ENCODE data around the gene KRIT1. TPM values are rescaled to one million over a fixed set of nuclear protein-coding genes. Genes with fewer than 3 reads are reported as not detected.

Gene KRIT1
- polyA plus RNA-seq, 1 donor from 2014 or later, result 39.6 TPM

DNA sequence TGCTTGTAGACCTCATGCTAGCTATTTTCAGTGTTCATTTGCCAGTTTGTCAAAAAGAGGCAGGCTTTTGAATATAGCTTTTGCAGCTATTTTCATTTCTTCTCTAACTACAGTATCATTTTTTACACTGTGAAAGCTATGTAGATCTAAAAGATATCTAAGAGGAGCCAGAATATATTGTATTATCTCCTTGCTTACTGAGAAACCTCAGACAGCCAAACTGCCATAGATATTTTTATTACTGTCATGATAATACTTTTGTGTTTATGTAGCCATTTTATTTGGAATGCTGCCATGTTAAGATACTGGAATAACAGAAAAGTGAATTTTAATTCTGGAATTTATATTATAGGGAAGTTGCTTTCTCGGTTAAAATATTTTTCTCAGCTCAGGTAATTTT, 37.2 kb upstream of the KRIT1 start:
- H3K4me3 ChIP-seq (ENCODE audit: low read length), result no peak overlapping the region
- no peaks in the 10 kb centered on the region for H3K9me2 ChIP-seq (ENCODE audit: insufficient read depth, low read length)
- no peaks in the 10 kb centered on the region for H3F3A ChIP-seq (ENCODE audit: insufficient read depth, low read length, poor library complexity, severe bottlenecking)
- no peaks in the 10 kb centered on the region for H4K20me1 ChIP-seq (ENCODE audit: insufficient read depth)
- peaks cover 22% of the 10 kb centered on the region for H3K79me2 ChIP-seq (replicated peaks; ENCODE audit: insufficient read depth, low read length)
- no peak overlapping the region for H2AFZ ChIP-seq (ENCODE audit: low read depth, low read length)
- no peak overlapping the region for H3K27ac ChIP-seq (ENCODE audit: low read length)
- no peak overlapping the region for H3K4me2 ChIP-seq (ENCODE audit: low read length)
- TF ChIP-seq MXI1 (conservative IDR thresholded peaks at IDR 0.05; ENCODE audit: poor library complexity, severe bottlenecking) (no peak), POLR2AphosphoS5 (IDR thresholded peaks at IDR 0.05) (no peak), EP300 (conservative IDR thresholded peaks at IDR 0.05; ENCODE audit: poor library complexity, severe bottlenecking) (no peak), RAD21 (conservative IDR thresholded peaks at IDR 0.05) (no peak)
- H3K27me3 ChIP-seq (ENCODE audit: insufficient read depth, low read depth, low read length), result no peaks in the 10 kb centered on the region
- peaks cover 5% of the 10 kb centered on the region for H3K9me3 ChIP-seq (ENCODE audit: low read length)
- H3K9ac ChIP-seq (ENCODE audit: low read length), result no peak overlapping the region
- peaks cover 5% of the 10 kb centered on the region for H3K36me3 ChIP-seq (ENCODE audit: insufficient read depth, low read length)

- Histone ChIP-seq H3K27ac (ENCODE audit: low read length) (no peak overlapping the region), H3K79me2 (replicated peaks; ENCODE audit: insufficient read depth, low read length) (peaks cover 22% of the 10 kb centered on the region), H3K4me2 (ENCODE audit: low read length) (no peak overlapping the region), H3K36me3 (ENCODE audit: insufficient read depth, low read length) (peaks cover 5% of the 10 kb centered on the region), H3F3A (ENCODE audit: insufficient read depth, low read length, poor library complexity, severe bottlenecking) (no peaks in the 10 kb centered on the region), H3K9me2 (ENCODE audit: insufficient read depth, low read length) (no peaks in the 10 kb centered on the region), H2AFZ (ENCODE audit: low read depth, low read length) (no peak overlapping the region), H3K9me3 (ENCODE audit: low read length) (peaks cover 5% of the 10 kb centered on the region), H3K9ac (ENCODE audit: low read length) (no peak overlapping the region), H3K27me3 (ENCODE audit: insufficient read depth, low read depth, low read length) (no peaks in the 10 kb centered on the region), H3K4me3 (ENCODE audit: low read length) (no peak overlapping the region), H4K20me1 (ENCODE audit: insufficient read depth) (no peaks in the 10 kb centered on the region)
- TF ChIP-seq POLR2AphosphoS5 (IDR thresholded peaks at IDR 0.05), result no peak
- no peak for TF ChIP-seq EZH2 (IDR thresholded peaks at IDR 0.05; ENCODE audit: borderline replicate concordance, insufficient read depth, low read length, poor library complexity, severe bottlenecking)
- TF ChIP-seq RAD21 (conservative IDR thresholded peaks at IDR 0.05), result no peak
- no peak for TF ChIP-seq MXI1 (conservative IDR thresholded peaks at IDR 0.05; ENCODE audit: poor library complexity, severe bottlenecking)
- TF ChIP-seq, protein P1, sequence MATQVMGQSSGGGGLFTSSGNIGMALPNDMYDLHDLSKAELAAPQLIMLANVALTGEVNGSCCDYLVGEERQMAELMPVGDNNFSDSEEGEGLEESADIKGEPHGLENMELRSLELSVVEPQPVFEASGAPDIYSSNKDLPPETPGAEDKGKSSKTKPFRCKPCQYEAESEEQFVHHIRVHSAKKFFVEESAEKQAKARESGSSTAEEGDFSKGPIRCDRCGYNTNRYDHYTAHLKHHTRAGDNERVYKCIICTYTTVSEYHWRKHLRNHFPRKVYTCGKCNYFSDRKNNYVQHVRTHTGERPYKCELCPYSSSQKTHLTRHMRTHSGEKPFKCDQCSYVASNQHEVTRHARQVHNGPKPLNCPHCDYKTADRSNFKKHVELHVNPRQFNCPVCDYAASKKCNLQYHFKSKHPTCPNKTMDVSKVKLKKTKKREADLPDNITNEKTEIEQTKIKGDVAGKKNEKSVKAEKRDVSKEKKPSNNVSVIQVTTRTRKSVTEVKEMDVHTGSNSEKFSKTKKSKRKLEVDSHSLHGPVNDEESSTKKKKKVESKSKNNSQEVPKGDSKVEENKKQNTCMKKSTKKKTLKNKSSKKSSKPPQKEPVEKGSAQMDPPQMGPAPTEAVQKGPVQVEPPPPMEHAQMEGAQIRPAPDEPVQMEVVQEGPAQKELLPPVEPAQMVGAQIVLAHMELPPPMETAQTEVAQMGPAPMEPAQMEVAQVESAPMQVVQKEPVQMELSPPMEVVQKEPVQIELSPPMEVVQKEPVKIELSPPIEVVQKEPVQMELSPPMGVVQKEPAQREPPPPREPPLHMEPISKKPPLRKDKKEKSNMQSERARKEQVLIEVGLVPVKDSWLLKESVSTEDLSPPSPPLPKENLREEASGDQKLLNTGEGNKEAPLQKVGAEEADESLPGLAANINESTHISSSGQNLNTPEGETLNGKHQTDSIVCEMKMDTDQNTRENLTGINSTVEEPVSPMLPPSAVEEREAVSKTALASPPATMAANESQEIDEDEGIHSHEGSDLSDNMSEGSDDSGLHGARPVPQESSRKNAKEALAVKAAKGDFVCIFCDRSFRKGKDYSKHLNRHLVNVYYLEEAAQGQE (IDR thresholded peaks at IDR 0.05; ENCODE audit: borderline replicate concordance), result no peak
- no peak for TF ChIP-seq TAF1 (IDR thresholded peaks at IDR 0.05; ENCODE audit: low read depth)
- TF ChIP-seq, protein P2, sequence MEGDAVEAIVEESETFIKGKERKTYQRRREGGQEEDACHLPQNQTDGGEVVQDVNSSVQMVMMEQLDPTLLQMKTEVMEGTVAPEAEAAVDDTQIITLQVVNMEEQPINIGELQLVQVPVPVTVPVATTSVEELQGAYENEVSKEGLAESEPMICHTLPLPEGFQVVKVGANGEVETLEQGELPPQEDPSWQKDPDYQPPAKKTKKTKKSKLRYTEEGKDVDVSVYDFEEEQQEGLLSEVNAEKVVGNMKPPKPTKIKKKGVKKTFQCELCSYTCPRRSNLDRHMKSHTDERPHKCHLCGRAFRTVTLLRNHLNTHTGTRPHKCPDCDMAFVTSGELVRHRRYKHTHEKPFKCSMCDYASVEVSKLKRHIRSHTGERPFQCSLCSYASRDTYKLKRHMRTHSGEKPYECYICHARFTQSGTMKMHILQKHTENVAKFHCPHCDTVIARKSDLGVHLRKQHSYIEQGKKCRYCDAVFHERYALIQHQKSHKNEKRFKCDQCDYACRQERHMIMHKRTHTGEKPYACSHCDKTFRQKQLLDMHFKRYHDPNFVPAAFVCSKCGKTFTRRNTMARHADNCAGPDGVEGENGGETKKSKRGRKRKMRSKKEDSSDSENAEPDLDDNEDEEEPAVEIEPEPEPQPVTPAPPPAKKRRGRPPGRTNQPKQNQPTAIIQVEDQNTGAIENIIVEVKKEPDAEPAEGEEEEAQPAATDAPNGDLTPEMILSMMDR (IDR thresholded peaks at IDR 0.05; ENCODE audit: poor library complexity, severe bottlenecking), result no peak
- TF ChIP-seq SMC3 (conservative IDR thresholded peaks at IDR 0.05; ENCODE audit: poor library complexity), result no peak
- TF ChIP-seq EP300 (conservative IDR thresholded peaks at IDR 0.05; ENCODE audit: poor library complexity, severe bottlenecking), result no peak
Observed at GRCh38 chr7:92282221-92282814, 36.6 kb upstream of the KRIT1 start.

All from neural cell (in vitro differentiated cells).